Stimulated activated CD4-positive, alpha-beta T cell treated with anti-CD3 and anti-CD28 coated beads, TNF-alpha, amount 100 ng/mL, for 48 hours (primary cell): ENCODE results near the gene ANKZF1.

Source experiments
- DNase-seq, 3 donors: peaks; one replicate each; pipeline ENCODE4 v3.0.0-alpha.2; 2020; ENCODE audit warnings: low read depth in 3 of 3

ANKZF1 gene

GRCh38 chr2:219207134-219207883, 22.3 kb upstream of the ANKZF1 start:
- no peak for DNase-seq

- no peak for DNase-seq
These were observed 21.5 kb upstream of the ANKZF1 start for GRCh38 chr2:219207884-219208740.

GRCh38 chr2:219209236-219210195, 20.1 kb upstream of the ANKZF1 start:
- DNase-seq, result no peak

- no peak for DNase-seq
These were observed 19.3 kb upstream of the ANKZF1 start for GRCh38 chr2:219210196-219210885.

GRCh38 chr2:219210886-219211362, 18.7 kb upstream of the ANKZF1 start:
- no peak for DNase-seq

- no peak for DNase-seq
These were observed 16.6 kb upstream of the ANKZF1 start for GRCh38 chr2:219213026-219213415.

GRCh38 chr2:219213486-219214071, 16.0 kb upstream of the ANKZF1 start:
- DNase-seq, result no peak

- no peak for DNase-seq
These were observed 15.5 kb upstream of the ANKZF1 start for GRCh38 chr2:219214141-219214540.

- no peak for DNase-seq
These were observed 14.8 kb upstream of the ANKZF1 start for GRCh38 chr2:219214786-219215185.

GRCh38 chr2:219215871-219216534, 13.6 kb upstream of the ANKZF1 start:
- DNase-seq, result no peak

- DNase-seq, result no peak
These were observed 13.1 kb upstream of the ANKZF1 start for GRCh38 chr2:219216535-219216915.

GRCh38 chr2:219218217-219218731, 11.3 kb upstream of the ANKZF1 start:
- DNase-seq, result no peak

GRCh38 chr2:219218732-219219701, 10.6 kb upstream of the ANKZF1 start, which contains the start of gene ABCB6:
TSS of gene ABCB6 (minus strand) at chr2:219218958. CDS start at chr2:219218673, 285 bp downstream.
- peak; percentile 69 to 93 (median 85) for DNase-seq

GRCh38 chr2:219219784-219220532, 9.6 kb upstream of the ANKZF1 start:
- no peak for DNase-seq

- no peak for DNase-seq
These were observed 8.8 kb upstream of the ANKZF1 start for GRCh38 chr2:219220652-219221402.

GRCh38 chr2:219221957-219222518, 7.6 kb upstream of the ANKZF1 start:
- no peak for DNase-seq
